GM19452 (cell line): ENCODE measurements around the gene ANKRD36.
"Not testable (repeated sequence)": the region's sequence is repeated elsewhere in the genome, so short reads cannot be mapped to it uniquely, and the experiment has no call there.

Experiments
- ATAC-seq: cut with Tn5 transposase; IDR thresholded peaks from one replicate; pipeline ENCODE4 v1.9.1; 2021; ENCODE audit not compliant: unreplicated experiment

Gene ANKRD36

GRCh38 chr2:97276232-97276798 is 163.4 kb downstream of the ANKRD36 start:
- not testable (repeated sequence) for ATAC-seq

- ATAC-seq = not testable (repeated sequence)
Measured at GRCh38 chr2:97285187-97285586, 172.2 kb downstream of the ANKRD36 start.

GRCh38 chr2:97293687-97294086 is 180.7 kb downstream of the ANKRD36 start:
- ATAC-seq = not testable (repeated sequence)
